HG02588 (cell line): ENCODE measurements around the gene MSI2.
A peak's percentile ranks its signal among the peaks of the same experiment; 100 is the strongest.

Experiments
- ATAC-seq: cut with Tn5 transposase; IDR thresholded peaks from one replicate; pipeline ENCODE4 v1.9.1; 2021; ENCODE audit warnings: mild to moderate bottlenecking, moderate library complexity; ENCODE audit not compliant: unreplicated experiment

Gene MSI2

DNA sequence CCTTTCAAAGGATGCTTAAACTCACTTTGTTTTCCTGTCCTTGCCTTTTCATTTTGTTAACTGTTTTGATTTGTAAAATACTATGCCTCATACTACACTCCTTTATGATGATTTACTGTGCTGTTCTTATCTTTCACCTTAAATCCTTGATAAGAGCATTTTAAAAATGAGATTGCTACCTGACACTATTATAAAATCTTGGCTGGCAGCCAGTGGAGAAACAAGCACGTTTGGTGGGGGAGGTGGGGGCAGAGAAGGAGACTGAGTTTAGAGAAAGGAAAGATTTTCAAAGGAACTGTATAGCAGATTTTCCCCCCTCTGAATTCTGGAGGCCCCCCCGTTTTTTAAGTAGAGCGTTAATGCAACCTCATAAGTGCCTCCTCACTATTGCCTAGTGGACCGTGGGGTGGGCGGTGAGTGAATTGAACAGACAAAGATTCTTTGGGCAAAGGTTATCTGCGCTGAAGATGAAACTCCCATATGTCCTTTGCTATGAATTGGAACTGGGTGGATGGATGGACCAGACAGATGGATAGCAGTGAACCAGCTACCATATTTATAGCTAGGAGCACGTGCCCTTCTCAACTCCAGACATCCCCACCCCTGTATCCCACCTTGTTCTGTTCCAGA lies 288.6 kb downstream of the MSI2 start:
- no peak for ATAC-seq

DNA sequence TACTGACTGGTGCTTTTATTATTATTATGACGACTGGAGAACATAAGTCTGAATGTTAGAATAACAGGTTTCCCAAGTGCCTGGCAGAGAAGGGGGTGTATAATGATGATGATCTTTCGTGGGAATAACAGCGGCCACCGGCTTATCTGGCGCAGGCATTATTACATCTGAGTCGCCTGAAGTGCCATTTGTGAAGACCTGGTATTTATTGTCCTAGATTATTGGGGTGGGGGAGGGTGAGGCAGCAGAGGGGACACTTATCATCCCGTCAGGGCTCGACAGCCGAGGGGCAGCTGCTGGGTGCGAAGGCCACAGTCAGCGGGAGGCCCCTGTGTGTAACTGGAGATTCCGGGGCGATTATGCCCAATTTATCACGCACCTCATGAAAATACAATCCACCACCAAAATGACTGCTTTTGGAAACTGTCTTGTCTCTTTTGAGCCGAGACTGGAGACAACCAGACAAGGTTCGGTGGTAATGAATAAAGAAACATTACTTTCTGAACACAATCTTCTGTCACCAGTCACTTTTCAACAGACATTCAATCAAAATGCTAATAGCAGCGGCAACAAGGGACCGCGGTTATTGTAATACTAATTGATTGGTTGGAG lies 289.5 kb downstream of the MSI2 start:
- ATAC-seq = no peak

DNA sequence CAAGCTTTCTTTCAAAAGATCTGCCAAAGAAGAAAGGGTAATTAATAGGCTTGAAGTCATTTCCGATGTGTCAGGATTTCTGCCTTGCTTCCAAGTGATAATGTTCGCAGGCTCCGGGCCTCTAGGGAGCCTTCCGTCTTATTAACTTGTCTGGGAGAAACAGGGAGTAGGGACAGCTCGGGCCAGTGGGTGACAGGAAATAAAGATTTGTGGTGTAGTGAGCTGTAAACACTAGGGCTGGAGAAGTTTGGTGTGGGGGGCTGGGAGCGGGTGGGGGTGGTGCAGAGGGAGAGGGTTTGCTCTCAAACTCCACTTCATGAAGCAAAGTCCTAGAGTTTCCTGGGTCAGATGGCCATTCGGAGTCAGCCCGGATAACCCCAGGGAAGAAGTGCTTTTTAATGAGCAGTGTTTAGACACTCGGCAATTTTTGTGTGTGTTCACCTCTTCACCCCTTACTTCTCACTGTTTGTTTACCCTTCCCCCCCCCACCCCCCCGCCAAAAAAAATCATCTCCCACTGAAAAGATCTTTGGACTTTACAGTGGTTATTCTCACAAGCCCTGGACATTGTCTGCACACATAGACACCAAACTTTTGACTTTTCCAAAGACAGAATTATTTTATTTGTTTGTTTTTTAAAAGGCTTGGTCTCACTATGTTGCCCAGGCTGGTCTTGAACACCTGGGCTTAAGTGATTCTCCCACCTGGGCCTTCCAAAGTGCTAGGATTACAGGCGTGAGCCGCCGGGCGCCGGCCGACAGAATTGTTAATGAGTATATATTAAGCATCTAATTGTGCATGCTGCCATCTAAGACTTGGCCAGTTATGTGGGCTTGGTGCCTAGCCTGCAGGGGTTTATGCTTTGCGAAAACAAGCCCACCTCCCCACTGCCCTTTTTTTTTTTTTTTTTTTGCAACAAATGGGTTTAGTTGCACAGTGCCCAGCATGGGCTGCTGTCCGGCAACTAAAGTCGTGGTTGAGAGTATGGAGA lies 292.4 kb downstream of the MSI2 start:
- ATAC-seq = no peak

DNA sequence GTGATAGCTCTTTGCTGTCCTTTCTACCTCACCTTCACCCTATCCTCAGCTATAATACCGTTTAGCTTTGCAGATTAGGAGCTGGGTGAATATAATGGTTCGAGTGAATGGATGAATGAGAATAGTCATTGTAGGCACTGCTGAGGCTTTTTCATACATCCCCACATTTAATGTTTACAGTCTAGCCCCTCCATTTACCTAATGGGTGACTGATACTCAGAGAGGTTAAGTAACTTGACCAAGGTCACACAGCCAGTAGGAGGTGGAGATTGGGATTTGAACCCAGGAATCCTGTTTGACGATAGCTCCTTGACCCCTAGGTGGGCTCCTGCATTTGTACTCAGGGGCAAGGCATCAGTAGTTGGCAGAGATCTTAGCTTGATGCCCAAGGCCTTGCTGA lies 293.1 kb downstream of the MSI2 start:
- ATAC-seq = no peak

DNA sequence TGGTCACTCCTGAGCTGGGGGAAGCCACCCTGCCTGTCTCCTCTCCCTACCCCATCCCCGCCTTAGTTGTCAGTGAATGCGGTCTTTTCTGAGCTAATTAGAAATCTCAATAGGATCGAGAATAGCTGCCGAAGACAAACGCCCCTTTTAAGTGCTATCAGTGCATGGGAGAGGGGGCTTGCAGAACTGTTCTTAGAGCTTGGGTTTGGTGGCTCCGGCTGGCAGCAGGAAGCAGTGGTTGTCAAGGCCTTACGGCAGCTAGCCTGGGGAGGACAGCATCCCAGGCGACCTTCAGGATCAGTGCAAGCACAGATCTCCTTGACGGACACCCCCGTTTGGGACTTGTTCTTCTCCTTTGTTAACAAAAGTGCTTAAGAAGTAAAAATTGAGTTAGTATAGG lies 293.7 kb downstream of the MSI2 start:
- ATAC-seq = no peak

DNA sequence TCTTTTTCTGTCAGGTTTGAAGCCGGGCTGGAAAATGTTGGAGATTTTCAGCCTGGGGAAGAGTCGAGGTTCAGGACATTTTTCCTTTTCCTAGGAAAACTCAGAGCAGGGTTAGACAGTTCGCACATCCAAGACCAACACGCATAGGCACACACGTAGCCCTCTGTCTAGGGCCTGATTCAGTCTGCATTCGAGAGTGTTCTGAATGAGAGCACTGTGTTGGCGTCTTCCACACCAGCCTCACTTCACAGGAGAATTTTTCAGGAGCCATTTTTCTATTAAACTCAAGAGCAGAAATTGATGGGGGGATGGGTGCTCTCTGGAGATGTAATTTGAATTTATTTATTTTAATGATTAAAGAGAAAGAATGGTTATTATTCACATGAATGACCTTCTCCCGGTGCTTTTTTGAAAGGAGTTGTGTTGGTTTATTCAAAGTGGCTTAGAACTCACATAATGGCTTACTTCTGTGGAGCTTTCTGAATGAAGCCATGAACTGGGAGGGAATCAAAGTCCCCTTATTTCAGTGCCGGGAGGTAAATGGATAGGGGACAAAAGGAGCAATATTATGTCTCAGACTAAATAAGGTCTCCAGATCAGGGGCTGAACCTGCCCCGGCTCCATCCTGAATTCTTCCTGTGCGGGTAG lies 294.5 kb downstream of the MSI2 start:
- no peak for ATAC-seq

DNA sequence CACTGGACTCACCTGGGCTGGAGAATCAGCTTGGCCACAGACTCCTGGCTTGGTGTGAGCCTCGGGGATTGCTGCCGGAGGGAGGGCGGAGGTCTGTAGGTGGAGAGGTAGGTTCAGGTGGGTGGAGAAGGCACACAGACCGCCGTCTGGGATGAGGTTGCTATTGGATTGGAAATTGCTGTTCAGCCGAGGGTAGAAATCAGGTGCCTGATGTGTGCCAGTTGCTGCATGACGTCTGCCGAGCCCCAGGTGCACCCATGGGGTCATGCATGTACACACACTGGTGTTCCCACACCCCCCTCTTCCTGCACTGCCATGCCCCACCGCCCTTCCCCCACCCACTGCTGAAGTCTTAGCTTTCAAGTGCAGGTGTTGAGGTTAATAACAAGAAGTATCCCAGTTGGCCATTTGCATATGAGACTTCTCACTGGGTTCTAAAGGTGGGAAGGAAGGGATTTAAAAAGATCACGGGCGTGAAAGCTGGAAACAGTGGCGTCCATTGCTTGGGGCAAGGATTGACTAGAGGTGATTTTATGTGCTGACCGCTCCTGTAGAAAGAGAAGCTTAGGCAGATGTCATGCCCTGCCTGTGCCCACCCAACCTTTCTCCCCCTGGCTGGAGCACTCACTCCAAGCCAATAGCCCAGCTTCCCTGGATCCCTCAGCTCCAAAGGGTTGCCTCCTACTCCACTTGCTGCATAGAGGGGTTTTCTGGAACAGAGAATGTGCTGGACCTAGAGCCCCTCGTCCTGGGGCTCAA lies 295.2 kb downstream of the MSI2 start:
- peak; percentile 59 for ATAC-seq

DNA sequence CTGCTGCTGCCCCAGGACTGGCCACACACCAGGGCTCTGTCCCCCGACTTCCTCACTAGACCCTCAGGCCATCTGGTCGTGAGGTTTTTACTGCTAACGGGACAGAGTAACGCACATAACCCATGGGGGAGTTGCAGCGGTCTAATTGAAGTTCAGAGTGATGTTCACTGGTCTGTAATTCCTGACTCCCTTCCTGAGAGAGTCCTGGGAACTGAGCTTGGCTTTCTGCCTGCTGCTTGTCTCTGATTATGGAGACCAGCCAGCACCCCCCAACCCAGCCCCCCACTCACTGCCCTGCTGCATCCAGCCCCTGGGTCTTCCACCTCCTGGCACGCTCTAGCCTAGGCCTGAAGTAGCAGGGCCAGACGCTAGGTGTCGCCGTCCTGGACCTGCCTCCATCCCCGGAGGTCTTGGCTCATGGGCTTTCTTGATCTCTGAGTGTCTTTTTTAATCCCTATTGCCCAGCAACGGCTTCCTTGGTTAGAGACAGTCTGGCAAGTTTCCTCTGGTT lies 295.8 kb downstream of the MSI2 start:
- ATAC-seq = peak; percentile 55

DNA sequence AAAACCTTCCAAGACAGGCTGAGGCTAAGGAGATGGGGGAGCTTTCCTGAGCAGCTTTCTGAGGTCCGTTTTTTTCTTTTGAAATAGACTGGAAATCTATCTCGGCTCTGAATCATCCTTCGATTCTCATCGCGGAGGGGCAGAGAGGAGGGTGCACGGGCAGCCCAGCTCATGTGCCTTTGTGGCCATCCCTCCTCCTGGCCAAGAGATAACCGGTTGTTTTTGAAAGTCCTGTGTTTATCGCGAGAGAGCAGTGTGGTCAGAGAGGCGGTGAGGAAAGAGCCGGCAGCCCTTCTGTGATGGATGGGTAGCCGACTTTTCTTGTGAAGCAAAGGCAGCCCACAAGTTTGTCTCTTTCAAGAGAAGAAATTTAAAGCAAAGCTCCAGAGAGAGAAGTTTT lies 297.2 kb downstream of the MSI2 start:
- no peak for ATAC-seq

DNA sequence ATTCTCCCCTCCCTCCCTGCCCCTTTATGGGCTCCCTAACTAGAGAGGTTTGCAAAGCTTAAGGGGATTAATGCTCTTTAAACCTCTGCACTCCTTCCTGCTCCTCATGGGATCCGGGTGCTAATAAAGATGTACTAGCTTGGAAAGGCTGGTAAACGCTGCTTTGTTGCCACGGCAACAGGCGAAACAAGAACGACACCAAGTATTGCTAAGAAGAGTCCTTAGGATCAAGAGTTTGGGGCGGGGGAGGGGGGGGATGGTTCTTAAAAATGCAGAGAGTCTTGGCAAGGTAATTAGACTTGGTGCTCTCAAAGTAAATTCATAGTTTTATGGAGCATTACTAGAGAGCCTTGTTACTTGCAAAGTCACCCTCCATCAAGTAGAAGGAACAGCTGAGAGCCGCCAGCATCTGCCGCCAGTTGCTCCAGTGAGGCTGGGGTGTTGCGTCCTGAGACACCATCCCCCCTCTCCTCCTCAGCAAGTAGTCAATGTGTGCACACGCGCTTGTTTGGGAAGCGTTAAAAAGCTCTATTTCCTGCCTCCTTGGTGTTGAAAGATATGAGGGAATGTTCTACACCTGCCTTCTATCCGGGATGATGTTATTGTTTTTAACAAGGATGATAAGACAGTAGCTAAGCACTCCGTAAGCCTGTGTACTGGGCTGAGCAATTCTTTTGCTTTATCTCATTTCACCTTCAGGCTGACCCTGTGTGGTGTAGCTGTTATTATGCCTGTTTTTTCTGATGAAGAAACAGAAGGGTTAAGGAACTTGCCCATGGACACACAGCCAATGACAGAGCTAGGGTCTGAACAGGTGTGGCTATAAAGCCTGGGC lies 297.9 kb downstream of the MSI2 start:
- no peak for ATAC-seq

DNA sequence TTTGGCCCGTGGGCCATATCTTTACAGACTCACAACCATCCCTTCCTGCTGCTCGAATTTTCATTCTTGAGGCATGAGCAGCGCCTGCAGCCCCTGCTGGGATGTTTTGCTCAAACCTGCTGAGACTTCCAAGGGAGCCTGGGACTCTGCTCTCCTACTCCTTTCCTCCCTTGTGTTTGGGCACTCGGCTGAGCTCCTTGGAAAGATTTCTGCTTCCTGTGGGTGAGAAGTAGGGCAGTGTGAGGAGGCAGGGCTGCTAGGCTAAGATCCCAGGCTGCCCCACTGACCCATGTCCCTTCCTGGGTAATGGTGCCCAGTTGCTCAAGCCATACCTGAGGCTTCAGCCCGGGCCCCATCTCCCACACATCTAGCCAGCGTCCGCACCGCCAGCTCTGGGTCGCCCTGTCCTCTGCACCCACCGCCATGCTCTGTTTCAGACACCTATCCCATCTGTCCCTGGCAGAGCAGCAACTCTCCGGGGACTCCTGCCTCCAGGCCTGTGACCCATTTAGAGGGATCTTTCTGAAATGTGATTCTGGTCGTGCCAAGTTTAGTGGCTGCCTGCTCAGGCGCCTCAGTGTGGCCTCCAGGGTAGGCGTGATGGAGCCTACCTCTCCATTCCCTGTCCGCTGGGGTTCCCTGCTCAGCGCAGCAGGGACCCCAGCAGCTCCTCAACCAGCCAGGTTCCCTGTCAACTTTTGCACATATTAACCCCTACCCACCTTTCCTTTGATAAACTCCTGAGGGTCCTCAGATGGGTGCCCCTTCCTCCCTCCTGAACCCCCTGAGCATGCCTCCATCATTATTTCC lies 298.7 kb downstream of the MSI2 start:
- ATAC-seq = no peak

DNA sequence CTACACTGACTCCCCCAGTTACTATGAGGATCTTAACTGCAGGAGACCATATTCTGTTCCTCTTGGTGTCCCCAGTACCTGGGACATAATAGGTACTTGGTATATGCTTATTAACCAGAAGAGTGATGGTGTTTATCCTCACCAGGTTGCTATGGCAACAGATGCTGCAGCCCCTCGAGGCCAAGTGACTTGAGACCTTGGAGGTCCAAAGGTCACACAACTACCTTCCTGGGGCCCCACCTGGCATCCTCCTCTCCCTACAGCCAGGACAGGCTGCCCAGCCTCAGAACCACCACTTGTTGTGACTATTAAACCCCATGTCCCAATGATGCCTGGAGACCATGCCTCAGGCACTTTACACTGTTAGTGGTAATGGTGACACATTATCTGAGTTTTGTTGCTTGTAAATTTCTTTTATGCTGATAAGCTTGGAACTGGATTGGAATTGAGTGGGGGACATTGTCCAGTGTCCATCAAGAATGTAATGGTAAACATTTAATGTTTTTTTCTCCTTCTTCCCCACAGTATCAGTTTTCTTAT lies 299.4 kb downstream of the MSI2 start:
- no peak for ATAC-seq

DNA sequence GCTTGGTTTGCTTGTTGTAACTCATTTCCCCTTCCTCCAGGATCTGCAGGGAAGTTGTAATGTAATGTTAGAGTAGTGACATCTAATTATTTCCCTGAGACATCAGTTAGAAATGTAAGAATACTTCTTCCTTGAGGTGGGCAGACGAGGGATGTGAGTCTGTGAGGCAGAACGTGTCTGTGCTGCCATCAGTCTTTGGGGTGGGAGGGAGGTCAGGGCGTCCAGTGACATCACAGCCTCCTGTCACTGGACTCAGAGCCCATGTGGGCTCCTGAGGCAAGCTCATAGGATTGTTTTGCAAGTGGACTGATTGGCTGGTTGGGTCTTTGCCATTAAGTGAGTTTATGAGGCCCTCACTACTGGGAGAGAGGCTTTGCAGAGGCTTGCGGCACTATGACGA lies 300.0 kb downstream of the MSI2 start:
- no peak for ATAC-seq

DNA sequence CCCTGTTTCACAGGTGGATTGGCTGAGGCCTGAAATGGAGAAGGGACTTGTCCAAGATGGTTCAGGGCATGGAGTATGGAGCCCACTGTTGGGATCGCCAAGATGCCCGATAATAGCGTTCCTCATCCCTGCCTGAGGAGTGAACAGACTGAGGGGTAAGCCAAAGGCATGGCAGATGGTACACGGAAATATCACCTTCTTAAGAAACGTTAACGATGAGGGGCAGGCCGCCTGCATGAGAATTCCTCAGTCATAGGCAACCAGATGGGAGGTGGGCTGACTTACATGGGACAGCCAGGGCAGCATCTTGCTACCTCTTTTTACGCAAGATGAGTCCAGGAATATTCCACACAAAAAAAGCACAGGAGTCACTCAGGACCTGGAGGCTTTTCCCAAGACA lies 300.7 kb downstream of the MSI2 start:
- no peak for ATAC-seq

DNA sequence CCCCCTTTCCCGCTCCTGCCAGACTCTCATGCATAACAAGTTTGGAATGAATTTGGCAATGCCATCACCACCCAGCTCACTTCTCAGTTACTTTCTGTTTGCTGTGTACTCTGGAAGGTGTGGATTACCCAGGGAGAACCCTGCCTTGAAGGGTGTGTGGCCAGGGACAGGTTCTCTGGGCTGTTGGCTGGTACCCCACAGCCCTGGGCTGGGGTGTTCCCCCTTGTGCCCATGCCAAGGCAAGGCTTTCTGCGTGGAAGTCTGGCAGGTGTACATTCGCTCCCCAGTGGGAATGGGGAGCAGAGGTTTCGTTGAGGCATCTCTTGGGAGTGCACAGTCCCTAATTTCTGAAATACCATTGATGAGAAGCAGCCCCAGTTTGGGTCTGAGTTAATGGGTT lies 301.1 kb downstream of the MSI2 start:
- ATAC-seq = no peak

DNA sequence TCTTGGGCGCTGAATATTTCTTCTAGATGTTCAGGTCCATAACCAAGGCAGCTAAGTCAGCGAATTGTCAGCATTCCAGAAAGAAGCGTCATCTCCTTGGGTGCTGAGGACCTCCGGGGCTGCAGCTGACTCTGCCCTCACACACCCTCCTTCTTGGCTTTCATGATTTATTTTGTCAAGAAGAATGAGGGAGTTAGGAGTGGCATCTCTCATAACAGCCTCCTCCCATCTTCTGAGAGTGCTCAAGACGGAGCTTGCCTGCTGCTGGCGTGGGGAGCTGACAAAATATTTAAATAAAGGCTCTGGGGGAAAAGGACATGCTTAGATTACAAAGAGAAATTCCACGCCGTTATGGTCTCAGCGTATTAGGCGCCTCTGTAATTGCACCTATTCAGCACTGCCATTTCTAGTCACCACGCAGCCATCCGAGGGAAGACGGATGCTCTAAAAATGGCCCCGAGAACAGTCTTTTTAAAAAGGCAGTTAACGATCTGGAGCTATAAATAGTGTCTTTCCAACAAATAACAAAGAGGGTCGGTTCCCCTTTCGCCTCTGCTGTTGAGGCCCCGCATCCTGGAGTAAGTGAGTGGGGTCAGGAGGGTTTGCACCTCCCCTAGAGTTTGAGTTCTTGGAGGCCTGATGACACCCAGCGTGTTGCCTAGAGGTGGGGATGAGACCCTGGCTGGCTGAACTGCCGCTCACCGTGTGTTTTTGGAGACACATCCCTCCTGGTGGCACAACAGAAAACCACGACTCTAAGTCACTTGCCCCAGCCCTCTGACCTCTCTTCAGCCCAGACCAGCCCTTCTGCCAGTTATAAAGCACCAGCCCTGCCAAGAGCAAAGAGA lies 301.7 kb downstream of the MSI2 start:
- no peak for ATAC-seq

DNA sequence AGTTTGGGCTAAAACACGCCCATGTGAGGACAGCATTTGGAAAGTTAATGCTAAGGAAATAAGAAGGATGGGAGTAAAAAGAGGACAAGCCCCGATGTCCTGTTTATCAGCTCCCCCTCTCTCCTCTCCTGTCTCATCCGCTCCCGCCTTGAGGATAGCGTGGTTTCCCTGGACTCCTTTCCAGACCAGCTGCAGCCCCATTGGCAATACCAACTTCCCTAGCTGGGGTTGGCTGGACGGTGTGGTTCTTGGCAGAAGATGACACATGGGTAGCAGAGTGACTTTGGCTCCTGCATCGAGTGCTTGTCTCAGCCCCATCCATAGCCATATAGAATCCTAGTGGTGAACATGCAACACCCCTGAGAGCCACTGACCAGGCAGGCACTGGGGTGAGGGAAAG lies 302.9 kb downstream of the MSI2 start:
- no peak for ATAC-seq
